B cell (primary cell): ENCODE measurements around the gene PREX1.

Source experiments
- CTCF ChIP-seq: fragments of 200-600 bp; IDR thresholded peaks from one replicate; pipeline ENCODE4 v1.8.0; 2022; ENCODE audit warnings: antibody characterized with exemption, mild to moderate bottlenecking
- EZH2 ChIP-seq: IDR thresholded peaks from 2 replicates; pipeline ENCODE4 v1.6.1; 2012; ENCODE audit warnings: borderline replicate concordance, low read depth, mild to moderate bottlenecking, moderate library complexity, low read length; ENCODE audit not compliant: insufficient read depth, poor library complexity, severe bottlenecking

- TF ChIP-seq EZH2, result no peak
- no peak for TF ChIP-seq CTCF
Observed at GRCh38 chr20:48691523-48691922, 136.3 kb downstream of the PREX1 start.
